Heart left ventricle (tissue), 16 donors: Measurements from ENCODE around the gene PROSER2. TPM values are rescaled to one million over a fixed set of nuclear protein-coding genes. Genes with fewer than 3 reads are reported as not detected.

Experiments used
- ATAC-seq, 4 donors: fragments of 200-7000 bp; cut with Tn5 transposase; one replicate each; pipeline ENCODE4 v1.9.1; 2020 to 2022; ENCODE audit warnings: moderate library complexity in 4 of 4, mild to moderate bottlenecking in 3 of 4, moderate number of reproducible peaks in 1 of 4
- DNase-seq, 5 donors: peaks; one replicate each; pipeline ENCODE4 v3.0.0-alpha.2; 2020
- H3K27ac ChIP-seq, 12 donors: fragments of 200-600 bp; sonication (generic) in 4 of 12; one replicate each; pipeline versions ENCODE4 v1.5.0 to v1.8.0; 2016 to 2022; ENCODE audit warnings: mild to moderate bottlenecking in 2 of 12
- H3K27me3 ChIP-seq, 9 donors: fragments of 200-600 bp; sonication (generic) in 2 of 9; one replicate each; pipeline versions ENCODE4 v1.5.1 to v1.8.0; 2016 to 2022; ENCODE audit warnings: mild to moderate bottlenecking in 3 of 9
- H3K36me3 ChIP-seq, 9 donors: fragments of 200-600 bp; sonication (generic) in 2 of 9; one replicate each; pipeline versions ENCODE4 v1.5.0 to v1.8.0; 2018 to 2022; ENCODE audit warnings: mild to moderate bottlenecking in 2 of 9
- H3K4me1 ChIP-seq, 12 donors: fragments of 200-600 bp; sonication (generic) in 4 of 12; one replicate each; pipeline versions ENCODE4 v1.5.0 to v1.8.0; 2016 to 2022; ENCODE audit warnings: mild to moderate bottlenecking in 3 of 12
- H3K4me3 ChIP-seq, 12 donors: fragments of 200-600 bp; sonication (generic) in 4 of 12; one replicate each; pipeline versions ENCODE4 v1.5.0 to v1.8.0; 2017 to 2022; ENCODE audit warnings: mild to moderate bottlenecking in 9 of 12, moderate library complexity in 4 of 12
- H3K9me3 ChIP-seq, 12 donors: fragments of 200-600 bp; sonication (generic) in 4 of 12; one replicate each; pipeline versions ENCODE4 v1.5.0 to v1.8.0; 2016 to 2022; ENCODE audit warnings: mild to moderate bottlenecking in 1 of 12
- POLR2A ChIP-seq, 2 donors: fragments of 450-650 bp; IDR thresholded peaks; one replicate each; pipeline ENCODE4 v1.6.1; 2017; ENCODE audit warnings: antibody characterized with exemption in 2 of 2, mild to moderate bottlenecking in 2 of 2, moderate library complexity in 2 of 2
- WGBS, 4 donors: extraction: QIAGEN DNeasy Blood & Tissue Kit in 2 of 4; methylation state at CpG; one replicate each; pipeline versions ENCODE4 v1.1.5 to v1.1.7; 2013 to 2018; 5-methylcytosine and 5-hydroxymethylcytosine counted together
- intact Hi-C, 10 donors: fragments of 100-400 bp; cut with DNase I; formaldehyde crosslinking; loops; one replicate each; pipeline versions ENCODE4 v1.11.1 to v1.14.2; 2022
- polyA plus RNA-seq, 2 donors: library from polyadenylated mRNA; stranded (reverse); fragments of 200-250 nt; gene quantifications; one replicate each; pipeline ENCODE4 v1.2.3, GENCODE V29; 2013
- total RNA-seq, 9 donors: library from RNA; depleted of rRNA in 2 of 9; stranded (reverse); fragments of >200 nt in 2 of 9; fragmentation: NEBNext Ultra II Directional in 3 of 9; extraction: Animal tissue kit (Norgen Biotek cat#: 25700) in 3 of 9; gene quantifications; one replicate each; pipeline versions ENCODE4 v1.1.0 to v1.2.4, GENCODE V29; 2016 to 2023
- TF ChIP-seq, protein P1 (sequence below), 12 donors: fragments of 200-600 bp; sonication (generic) in 4 of 12; IDR thresholded peaks; one replicate each; pipeline versions ENCODE4 v1.5.0 to v1.8.0; 2018 to 2022; ENCODE audit warnings: antibody characterized with exemption in 12 of 12, mild to moderate bottlenecking in 5 of 12
- donor health status: ischemic (EF 13 %, LVEDD 7.1; RV severe dilation, severe dysfunction).
- donor health status: healthy with polysubstance abuse.
- donor health status: DM: no; HTN: yes; CAD: no.
- donor health status: DM: no; HTN: no; CAD: no.
- donor health status: ischemic (EF 25% LVEDD 6.9; RV normal size, moderate dysfunction).
- donor health status: ischemic (EF 25% LVEDD 5.7; RV mildly dilated, moderate dysfunction).
- donor health status: healthy.
- donor health status: DM: yes; HTN: yes; CAD: no.
- donor health status: ischemic (EF 35%, LVEDD 5.7; RV mildly dilated, moderate dysfunction).
- donor health status: nonischemic (EF 11% LVEDD 7.7; RV severe dilation, severe dysfunction).
- donor health status: DM: yes; HTN: yes; CAD: no.
- donor health status: PGD.
- donor health status: ischemic (EF 29% LVEDD 5.4; RV normal size, mild dysfunction).
- donor health status: nonischemic (EF 23%, LVEDD 6.1; RV moderate dilation, normal function).

Gene PROSER2
- total and polyA plus RNA-seq, 11 donors = 0.38 to 3.3 (median 0.83) TPM

DNA sequence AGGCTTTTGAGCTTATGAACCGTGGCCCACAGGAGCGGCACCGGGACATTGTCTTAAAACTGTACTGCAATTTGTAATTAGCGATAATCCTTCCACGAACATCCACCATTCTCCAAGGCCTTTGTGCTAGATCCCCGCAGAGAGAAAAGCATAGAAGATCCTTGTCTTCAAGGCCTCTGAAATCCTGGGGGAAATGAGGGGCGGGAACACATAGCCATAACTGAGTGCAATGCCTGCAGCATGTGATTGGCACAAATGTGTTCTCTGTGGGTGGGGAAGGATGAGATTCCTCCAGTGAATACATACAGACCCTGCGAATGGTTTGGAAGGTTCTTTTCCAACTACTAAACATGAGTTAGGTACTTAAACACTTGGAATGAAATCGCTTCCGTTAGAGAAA lies 25.9 kb upstream of the PROSER2 start:
- H3K4me3 ChIP-seq = no peak overlapping the region
- no peaks in the 10 kb centered on the region for H3K27me3 ChIP-seq
- H3K9me3 ChIP-seq = no peaks in the 10 kb centered on the region
- no peak for ATAC-seq
- H3K4me1 ChIP-seq = peaks cover 0 to 7% (median 0%) of the 10 kb centered on the region in 12 donors
- DNase-seq = no peak
- H3K36me3 ChIP-seq = no peaks in the 10 kb centered on the region
- H3K27ac ChIP-seq = no peak overlapping the region
- intact Hi-C loops = no loop called here
- TF ChIP-seq, protein P1, sequence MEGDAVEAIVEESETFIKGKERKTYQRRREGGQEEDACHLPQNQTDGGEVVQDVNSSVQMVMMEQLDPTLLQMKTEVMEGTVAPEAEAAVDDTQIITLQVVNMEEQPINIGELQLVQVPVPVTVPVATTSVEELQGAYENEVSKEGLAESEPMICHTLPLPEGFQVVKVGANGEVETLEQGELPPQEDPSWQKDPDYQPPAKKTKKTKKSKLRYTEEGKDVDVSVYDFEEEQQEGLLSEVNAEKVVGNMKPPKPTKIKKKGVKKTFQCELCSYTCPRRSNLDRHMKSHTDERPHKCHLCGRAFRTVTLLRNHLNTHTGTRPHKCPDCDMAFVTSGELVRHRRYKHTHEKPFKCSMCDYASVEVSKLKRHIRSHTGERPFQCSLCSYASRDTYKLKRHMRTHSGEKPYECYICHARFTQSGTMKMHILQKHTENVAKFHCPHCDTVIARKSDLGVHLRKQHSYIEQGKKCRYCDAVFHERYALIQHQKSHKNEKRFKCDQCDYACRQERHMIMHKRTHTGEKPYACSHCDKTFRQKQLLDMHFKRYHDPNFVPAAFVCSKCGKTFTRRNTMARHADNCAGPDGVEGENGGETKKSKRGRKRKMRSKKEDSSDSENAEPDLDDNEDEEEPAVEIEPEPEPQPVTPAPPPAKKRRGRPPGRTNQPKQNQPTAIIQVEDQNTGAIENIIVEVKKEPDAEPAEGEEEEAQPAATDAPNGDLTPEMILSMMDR (IDR thresholded peaks at IDR 0.05) = no peak
- no peak for TF ChIP-seq POLR2A (IDR thresholded peaks at IDR 0.05)
- WGBS, 4 donors = 96 to 98% (median 97%) methylated on average over 10 of the region's 10 CpGs

DNA sequence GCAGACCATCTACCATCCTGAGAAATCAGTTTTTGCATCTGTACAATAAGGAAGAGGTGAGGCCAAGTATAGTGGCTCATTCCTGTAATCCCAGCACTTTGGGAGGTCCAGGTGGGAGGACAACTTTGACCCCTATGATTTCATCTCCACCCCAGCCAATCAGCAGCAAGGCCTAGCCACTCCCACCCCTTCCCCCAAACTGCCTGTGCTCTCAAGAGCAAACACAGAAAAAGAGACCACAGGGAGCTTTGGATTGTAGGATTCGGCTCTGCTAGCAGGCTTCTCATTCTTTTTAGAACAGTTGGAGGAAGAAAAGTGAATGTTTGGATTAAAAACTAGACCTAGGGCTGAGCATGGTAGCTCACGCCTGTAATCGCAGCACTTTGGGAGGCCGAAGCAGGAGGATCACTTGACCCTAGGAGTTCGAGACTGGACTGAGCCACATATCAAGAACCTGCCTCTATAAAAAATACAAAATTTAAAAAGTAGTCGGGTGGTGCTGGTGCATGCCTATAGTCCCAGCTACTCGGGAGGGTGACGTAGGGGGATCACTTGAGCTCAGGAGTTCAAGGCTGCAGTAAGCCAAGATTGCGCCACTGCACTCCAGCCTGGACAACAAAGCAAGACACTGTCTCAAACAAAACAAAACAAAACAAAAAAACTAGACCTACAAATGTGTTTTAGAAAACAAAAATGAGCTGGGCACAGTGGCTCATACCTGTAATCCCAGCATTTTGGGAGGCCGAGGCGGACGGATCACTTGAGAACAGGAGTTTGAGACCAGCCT lies 25.1 kb upstream of the PROSER2 start:
- no peak overlapping the region for H3K27ac ChIP-seq
- TF ChIP-seq, protein P1 (IDR thresholded peaks at IDR 0.05) = no peak
- no peak for TF ChIP-seq POLR2A (IDR thresholded peaks at IDR 0.05)
- intact Hi-C loops = no loop called here
- peaks cover 0 to 7% (median 0%) of the 10 kb centered on the region in 12 donors for H3K4me1 ChIP-seq
- WGBS, 4 donors = 91 to 97% (median 94%) methylated on average over 12 of the region's 12 CpGs
- H3K4me3 ChIP-seq = no peak overlapping the region
- H3K36me3 ChIP-seq = no peaks in the 10 kb centered on the region
- no peaks in the 10 kb centered on the region for H3K9me3 ChIP-seq
- DNase-seq = no peak
- H3K27me3 ChIP-seq = no peaks in the 10 kb centered on the region
- ATAC-seq = no peak

DNA sequence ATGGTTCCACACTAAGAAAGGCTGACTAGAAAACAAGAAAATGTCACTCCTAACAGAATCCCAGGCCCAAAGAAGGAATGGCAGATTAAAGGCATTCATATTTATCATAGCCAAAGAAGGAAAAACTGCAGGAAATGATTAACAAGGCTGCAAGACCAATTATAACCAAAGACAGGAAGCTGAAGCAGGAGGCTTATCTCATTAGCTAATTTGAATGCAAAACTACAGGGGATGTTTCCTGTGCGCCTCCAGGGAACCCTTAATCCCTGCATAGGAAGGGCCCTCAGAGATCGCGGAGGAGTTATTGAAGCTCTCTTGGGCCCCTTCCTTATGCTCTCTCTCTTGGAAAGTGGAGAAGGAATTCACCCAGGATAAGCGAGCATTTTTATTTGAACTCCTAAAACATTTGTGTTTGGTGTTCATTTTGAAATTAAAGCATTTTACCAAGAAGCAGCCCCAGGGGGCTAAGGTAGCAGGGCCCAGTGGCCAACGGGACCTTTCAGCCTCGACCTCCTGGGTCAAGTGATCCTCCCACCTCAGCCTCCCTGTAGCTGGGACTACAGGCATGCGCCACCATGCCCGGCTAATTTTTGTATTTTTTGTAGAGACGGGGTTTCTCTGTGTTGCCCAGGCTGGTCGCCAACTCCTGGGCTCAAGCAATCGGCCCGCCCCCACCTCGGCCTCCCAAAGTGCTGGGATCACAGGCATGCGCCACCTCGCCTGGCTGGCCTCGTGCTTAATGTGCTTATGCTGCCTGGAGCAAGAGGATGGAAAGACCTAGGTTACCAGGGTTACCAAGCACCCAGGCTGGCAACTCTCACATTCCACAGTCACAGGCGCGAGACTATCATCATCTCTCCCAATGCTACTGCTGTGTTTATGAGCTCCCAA lies 24.1 kb upstream of the PROSER2 start:
- TF ChIP-seq, protein P1 (IDR thresholded peaks at IDR 0.05) = no peak
- no peak for TF ChIP-seq POLR2A (IDR thresholded peaks at IDR 0.05)
- no peaks in the 10 kb centered on the region for H3K9me3 ChIP-seq
- no peaks in the 10 kb centered on the region for H3K36me3 ChIP-seq
- WGBS, 4 donors = 60 to 75% (median 67%) methylated on average over 18 of the region's 18 CpGs
- no peak overlapping the region for H3K4me3 ChIP-seq
- intact Hi-C loops = no loop called here
- H3K4me1 ChIP-seq = peaks cover 0 to 7% (median 0%) of the 10 kb centered on the region in 12 donors
- no peaks in the 10 kb centered on the region for H3K27me3 ChIP-seq
- ATAC-seq (peak in 2 of 4 donors; percentile 41 to 71), DNase-seq (no peak)
- no peak overlapping the region for H3K27ac ChIP-seq

DNA sequence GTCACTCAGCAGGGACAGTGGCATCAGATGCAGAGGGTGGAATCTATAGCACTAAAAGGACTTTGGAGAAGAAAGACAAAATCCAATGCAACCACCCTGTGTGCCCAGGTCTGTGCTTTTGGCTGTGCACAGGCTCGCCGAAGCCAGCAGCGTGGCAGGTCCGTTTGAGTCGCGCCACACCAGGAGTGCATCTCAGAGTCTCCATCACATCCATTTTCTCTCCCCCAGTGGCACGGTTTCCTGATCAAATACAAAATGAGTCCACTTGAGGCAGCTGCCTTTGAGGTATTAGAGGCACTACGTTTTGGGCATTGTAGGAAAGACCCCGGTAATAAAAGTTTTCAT lies 23.4 kb upstream of the PROSER2 start:
- TF ChIP-seq, protein P1 (IDR thresholded peaks at IDR 0.05) = no peak
- TF ChIP-seq POLR2A (IDR thresholded peaks at IDR 0.05) = no peak
- ATAC-seq = no peak
- Histone ChIP-seq H3K4me1 (peaks cover 0 to 7% (median 0%) of the 10 kb centered on the region in 12 donors), H3K27ac (no peak overlapping the region), H3K9me3 (no peaks in the 10 kb centered on the region), H3K27me3 (no peaks in the 10 kb centered on the region), H3K36me3 (no peaks in the 10 kb centered on the region), H3K4me3 (no peak overlapping the region)
- no peak for DNase-seq
- 86 to 93% (median 91%) methylated on average over 9 of the region's 9 CpGs for WGBS, 4 donors
- intact Hi-C loops = no loop called here
